Astrocyte (in vitro differentiated cells and primary cell): ENCODE measurements around the gene AMPD3.

Experiments used
- EZH2 ChIP-seq: IDR thresholded peaks from 2 replicates; pipeline ENCODE4 v1.6.1; 2012; ENCODE audit warnings: mild to moderate bottlenecking, low read length, inconsistent platforms; ENCODE audit not compliant: insufficient read depth
- TF ChIP-seq, protein P1 (sequence below): IDR thresholded peaks from 2 replicates; pipeline ENCODE4 v1.5.1; 2011; ENCODE audit warnings: low read depth, mild to moderate bottlenecking, inconsistent platforms, low read length, moderate library complexity; ENCODE audit not compliant: insufficient read depth

DNA sequence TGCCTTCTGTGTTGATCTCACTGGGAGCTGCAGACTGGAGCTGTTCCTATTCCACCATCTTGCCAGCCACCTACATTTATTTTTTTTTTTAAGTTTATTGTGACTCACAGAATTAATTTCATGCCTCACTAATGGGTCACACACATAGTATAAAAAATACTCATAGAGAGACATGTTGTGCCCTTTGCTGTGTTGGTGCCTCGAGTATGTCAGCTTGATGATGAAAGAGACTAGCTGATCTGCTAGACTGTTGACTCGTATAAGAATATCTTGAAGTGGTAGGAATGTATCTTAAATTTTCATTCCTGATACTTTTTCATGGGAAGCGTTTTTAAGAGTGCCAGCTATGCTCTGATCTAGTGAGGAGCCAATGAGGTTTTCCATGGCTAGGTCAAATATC lies 28.6 kb upstream of the AMPD3 start:
- no peak for TF ChIP-seq EZH2
- TF ChIP-seq, protein P1, sequence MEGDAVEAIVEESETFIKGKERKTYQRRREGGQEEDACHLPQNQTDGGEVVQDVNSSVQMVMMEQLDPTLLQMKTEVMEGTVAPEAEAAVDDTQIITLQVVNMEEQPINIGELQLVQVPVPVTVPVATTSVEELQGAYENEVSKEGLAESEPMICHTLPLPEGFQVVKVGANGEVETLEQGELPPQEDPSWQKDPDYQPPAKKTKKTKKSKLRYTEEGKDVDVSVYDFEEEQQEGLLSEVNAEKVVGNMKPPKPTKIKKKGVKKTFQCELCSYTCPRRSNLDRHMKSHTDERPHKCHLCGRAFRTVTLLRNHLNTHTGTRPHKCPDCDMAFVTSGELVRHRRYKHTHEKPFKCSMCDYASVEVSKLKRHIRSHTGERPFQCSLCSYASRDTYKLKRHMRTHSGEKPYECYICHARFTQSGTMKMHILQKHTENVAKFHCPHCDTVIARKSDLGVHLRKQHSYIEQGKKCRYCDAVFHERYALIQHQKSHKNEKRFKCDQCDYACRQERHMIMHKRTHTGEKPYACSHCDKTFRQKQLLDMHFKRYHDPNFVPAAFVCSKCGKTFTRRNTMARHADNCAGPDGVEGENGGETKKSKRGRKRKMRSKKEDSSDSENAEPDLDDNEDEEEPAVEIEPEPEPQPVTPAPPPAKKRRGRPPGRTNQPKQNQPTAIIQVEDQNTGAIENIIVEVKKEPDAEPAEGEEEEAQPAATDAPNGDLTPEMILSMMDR, result no peak
